ENCODE data around the gene CRISPLD2. TPM values are rescaled to one million over a fixed set of nuclear protein-coding genes. Genes with fewer than 3 reads are reported as not detected.

The CRISPLD2 gene
- total RNA-seq, 1 donor from 2014 or later = 34.9 TPM

DNA sequence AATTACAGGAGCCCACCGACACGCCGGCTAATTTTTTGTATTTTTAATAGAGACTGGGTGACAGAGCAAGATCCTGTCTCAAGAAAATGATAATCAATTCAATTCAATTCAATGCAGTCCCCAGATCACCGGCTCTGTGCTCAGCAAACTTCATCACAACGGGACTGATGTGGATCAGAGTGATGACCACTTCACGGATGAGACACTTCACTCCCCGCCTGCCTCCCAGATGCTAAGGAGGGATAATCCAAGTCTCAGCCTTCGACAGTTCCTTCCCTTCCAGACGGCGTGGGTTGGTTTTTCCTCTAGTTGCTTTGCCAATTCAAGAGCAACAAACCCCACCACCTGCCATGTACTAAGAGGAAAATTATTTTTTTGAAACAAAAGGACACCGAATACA is 97.7 kb downstream of the CRISPLD2 start:
- ATAC-seq = no peak
- intact Hi-C loops (cut with DNase I) = no loop called here

DNA sequence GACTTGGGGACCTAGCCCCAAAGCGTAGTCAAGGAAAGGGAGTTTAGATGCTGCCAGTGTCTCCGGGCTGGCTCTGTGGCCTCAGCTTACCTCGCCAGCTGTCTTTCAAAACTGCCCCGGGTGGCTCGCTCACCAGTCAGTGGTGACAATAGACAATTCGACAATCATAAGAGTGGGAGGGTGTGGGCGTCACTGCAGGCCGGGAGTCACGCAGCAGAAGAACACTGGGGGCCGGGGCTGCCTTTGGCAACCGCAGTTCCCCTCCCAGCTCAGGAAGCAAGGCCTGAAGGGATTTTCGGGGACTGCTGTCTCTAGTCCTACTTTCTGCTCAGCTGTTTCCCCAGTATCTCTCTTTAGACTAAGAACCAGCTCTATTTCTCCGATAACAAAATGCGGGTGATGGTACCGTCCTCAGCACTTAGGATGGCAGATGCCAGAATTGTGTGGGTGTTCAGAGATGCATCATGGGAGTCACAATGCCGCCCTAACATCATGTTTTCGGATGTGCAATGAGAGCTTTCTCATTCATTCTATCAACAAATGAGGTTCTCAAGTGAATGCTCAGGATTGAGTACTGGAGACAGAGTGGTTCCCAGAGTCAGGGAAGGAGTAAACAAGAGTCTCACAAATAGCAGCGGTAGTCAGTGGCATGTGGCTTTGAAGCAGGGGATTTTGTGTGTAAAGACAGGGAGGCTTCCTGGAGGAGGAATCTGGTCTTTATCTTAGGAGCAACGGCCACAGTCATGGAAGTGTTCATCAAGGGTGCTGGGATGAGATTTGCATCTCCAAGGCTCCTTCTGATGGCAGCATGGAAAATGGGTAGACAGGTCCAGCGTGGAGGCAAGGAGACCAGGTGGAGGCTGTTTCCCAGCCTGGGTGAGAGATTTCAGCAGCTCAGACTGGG is 98.5 kb downstream of the CRISPLD2 start:
- Histone ChIP-seq H3K4me3 (no peak overlapping the region), H3K27ac (no peak overlapping the region), H3K9me3 (no peaks in the 10 kb centered on the region), H3K4me1 (peaks cover 9% of the 10 kb centered on the region), H3K27me3 (ENCODE audit: low read depth) (peaks cover 10% of the 10 kb centered on the region), H3K36me3 (no peaks in the 10 kb centered on the region)
- DNase-seq (no peak), ATAC-seq (no peak)
- intact Hi-C loops (cut with DNase I) = no loop called here
- TF ChIP-seq, protein P1, sequence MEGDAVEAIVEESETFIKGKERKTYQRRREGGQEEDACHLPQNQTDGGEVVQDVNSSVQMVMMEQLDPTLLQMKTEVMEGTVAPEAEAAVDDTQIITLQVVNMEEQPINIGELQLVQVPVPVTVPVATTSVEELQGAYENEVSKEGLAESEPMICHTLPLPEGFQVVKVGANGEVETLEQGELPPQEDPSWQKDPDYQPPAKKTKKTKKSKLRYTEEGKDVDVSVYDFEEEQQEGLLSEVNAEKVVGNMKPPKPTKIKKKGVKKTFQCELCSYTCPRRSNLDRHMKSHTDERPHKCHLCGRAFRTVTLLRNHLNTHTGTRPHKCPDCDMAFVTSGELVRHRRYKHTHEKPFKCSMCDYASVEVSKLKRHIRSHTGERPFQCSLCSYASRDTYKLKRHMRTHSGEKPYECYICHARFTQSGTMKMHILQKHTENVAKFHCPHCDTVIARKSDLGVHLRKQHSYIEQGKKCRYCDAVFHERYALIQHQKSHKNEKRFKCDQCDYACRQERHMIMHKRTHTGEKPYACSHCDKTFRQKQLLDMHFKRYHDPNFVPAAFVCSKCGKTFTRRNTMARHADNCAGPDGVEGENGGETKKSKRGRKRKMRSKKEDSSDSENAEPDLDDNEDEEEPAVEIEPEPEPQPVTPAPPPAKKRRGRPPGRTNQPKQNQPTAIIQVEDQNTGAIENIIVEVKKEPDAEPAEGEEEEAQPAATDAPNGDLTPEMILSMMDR (IDR thresholded peaks at IDR 0.05) = no peak

More for the DNA sequence above, 97.7 kb downstream of the CRISPLD2 start:
- Histone ChIP-seq H3K36me3 (no peaks in the 10 kb centered on the region), H3K27me3 (ENCODE audit: low read depth) (peaks cover 10% of the 10 kb centered on the region), H3K27ac (no peak overlapping the region), H3K4me1 (peaks cover 12% of the 10 kb centered on the region), H3K4me3 (no peak overlapping the region), H3K9me3 (no peaks in the 10 kb centered on the region)
- no peak for DNase-seq
- TF ChIP-seq, protein P1 (IDR thresholded peaks at IDR 0.05) = no peak

DNA sequence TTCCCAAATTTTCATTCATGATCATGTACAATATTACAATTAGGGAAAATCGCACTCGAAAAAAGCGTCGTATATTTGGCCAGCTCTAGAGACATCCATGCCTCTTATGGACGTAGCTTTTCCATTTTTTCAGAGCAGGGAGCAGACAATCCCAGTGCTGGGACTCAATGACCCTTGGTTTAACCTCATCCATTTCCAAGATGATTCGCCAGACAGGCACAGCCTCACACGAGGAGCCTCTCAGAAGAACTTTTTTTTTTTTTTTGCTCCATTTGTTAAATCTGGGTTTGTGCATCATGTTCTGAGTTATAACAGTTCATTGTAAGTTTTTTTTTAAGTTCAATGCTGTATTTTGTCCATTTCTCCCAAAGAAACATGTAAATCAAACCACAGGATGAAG is 99.5 kb downstream of the CRISPLD2 start:
- Histone ChIP-seq H3K4me1 (peaks cover 3% of the 10 kb centered on the region), H3K36me3 (no peaks in the 10 kb centered on the region), H3K27me3 (ENCODE audit: low read depth) (peaks cover 10% of the 10 kb centered on the region), H3K27ac (no peak overlapping the region), H3K9me3 (no peaks in the 10 kb centered on the region), H3K4me3 (no peak overlapping the region)
- ATAC-seq (no peak), DNase-seq (no peak)
- TF ChIP-seq, protein P1 (IDR thresholded peaks at IDR 0.05) = no peak
- intact Hi-C loops (cut with DNase I) = no loop called here

DNA sequence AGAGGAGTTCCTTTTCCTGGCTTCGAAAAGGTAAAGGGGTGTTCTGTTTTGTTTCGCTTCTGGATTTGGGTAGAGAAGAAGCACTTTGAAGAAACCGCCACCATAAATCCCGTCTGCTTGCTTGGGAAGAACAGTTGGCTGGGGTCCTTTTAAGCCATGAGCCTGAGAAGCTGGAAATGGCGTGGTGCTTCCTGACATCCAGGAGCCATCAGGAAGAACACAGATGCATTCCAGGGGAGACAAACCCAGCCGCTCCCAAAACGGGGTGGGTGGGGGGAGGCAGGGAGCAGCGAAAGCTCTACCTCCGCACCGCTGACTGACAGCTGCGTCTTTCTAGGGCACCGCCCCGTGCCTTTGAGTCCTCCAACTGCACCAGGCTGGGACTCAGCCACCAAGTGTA is 99.9 kb downstream of the CRISPLD2 start:
- no peak for ATAC-seq
- no peaks in the 10 kb centered on the region for H3K36me3 ChIP-seq
- no peaks in the 10 kb centered on the region for H3K9me3 ChIP-seq
- no peak overlapping the region for H3K27ac ChIP-seq
- peaks cover 10% of the 10 kb centered on the region for H3K27me3 ChIP-seq (ENCODE audit: low read depth)
- H3K4me3 ChIP-seq = no peak overlapping the region
- intact Hi-C loops (cut with DNase I) = no loop called here
- DNase-seq = no peak
- TF ChIP-seq, protein P1 (IDR thresholded peaks at IDR 0.05) = no peak
- peaks cover under 1% of the 10 kb centered on the region for H3K4me1 ChIP-seq

DNA sequence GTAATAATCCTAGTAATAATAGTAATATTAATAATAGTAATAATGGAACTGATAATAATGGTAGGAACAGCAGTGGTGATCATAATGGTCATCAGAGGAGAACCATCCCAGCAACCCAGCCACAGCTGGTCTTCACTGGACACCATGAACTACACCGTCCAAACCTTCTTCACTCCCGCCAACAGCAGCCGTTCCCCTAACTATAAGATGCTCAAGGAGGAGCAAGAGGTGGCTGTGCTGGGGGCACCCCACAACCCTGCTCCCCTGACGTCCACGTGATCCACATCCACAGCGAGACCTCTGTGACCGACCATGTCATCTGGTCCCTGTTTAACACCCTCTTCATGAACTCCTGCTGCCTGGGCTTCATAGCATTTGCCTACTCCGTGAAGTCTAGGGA is 100.5 kb downstream of the CRISPLD2 start:
- H3K9me3 ChIP-seq = no peaks in the 10 kb centered on the region
- H3K4me3 ChIP-seq = no peak overlapping the region
- intact Hi-C loops (cut with DNase I) = no loop called here
- no peak for DNase-seq
- no peak for ATAC-seq
- TF ChIP-seq, protein P1 (IDR thresholded peaks at IDR 0.05) = no peak
- H3K27ac ChIP-seq = no peak overlapping the region
- H3K4me1 ChIP-seq = no peaks in the 10 kb centered on the region
- H3K27me3 ChIP-seq (ENCODE audit: low read depth) = peaks cover 10% of the 10 kb centered on the region
- H3K36me3 ChIP-seq = no peaks in the 10 kb centered on the region
